HG03025 (cell line): ENCODE measurements around the gene YPEL5.

Source experiments
- ATAC-seq: cut with Tn5 transposase; IDR thresholded peaks from one replicate; pipeline ENCODE4 v1.9.1; 2021; ENCODE audit warnings: mild to moderate bottlenecking, moderate library complexity; ENCODE audit not compliant: unreplicated experiment, low FRiP score

YPEL5 gene

GRCh38 chr2:30201990-30202389 is 55.2 kb downstream of the YPEL5 start:
- ATAC-seq: no peak

GRCh38 chr2:30203156-30203555 is 56.3 kb downstream of the YPEL5 start:
- ATAC-seq: no peak

- no peak for ATAC-seq
These were observed 57.5 kb downstream of the YPEL5 start for GRCh38 chr2:30204281-30204680.

- no peak for ATAC-seq
These were observed 58.6 kb downstream of the YPEL5 start for GRCh38 chr2:30205456-30205855.

GRCh38 chr2:30206461-30207430 is 59.9 kb downstream of the YPEL5 start:
- no peak for ATAC-seq

GRCh38 chr2:30208453-30208852 is 61.6 kb downstream of the YPEL5 start:
- ATAC-seq: no peak

GRCh38 chr2:30209227-30209626 is 62.4 kb downstream of the YPEL5 start:
- no peak for ATAC-seq
